Uterus (tissue), 2 donors: ENCODE data around the gene SLC25A29.

Experiments used
- CTCF ChIP-seq, 4 experiments: fragments of 200-600 bp in 2 of 4; fragments of 450-650 bp in 2 of 4; sonication (generic) in 2 of 4; IDR thresholded peaks; one replicate each; pipeline ENCODE4 v1.5.1; 2016 to 2019; ENCODE audit warnings: antibody characterized with exemption in 4 of 4, mild to moderate bottlenecking in 2 of 4, moderate library complexity in 1 of 4
- POLR2A ChIP-seq, 2 donors: fragments of 450-650 bp; IDR thresholded peaks; one replicate each; pipeline ENCODE4 v1.6.1; 2016; ENCODE audit warnings: antibody characterized with exemption in 2 of 2, mild to moderate bottlenecking in 1 of 2, moderate library complexity in 1 of 2

GRCh38 chr14:100250732-100251465 lies 55.3 kb downstream of the SLC25A29 start:
- TF ChIP-seq CTCF (IDR thresholded peaks at IDR 0.05) (no peak), POLR2A (IDR thresholded peaks at IDR 0.05) (no peak)
